Esophagus squamous epithelium (tissue), 5 donors: ENCODE measurements around the gene METTL22. TPM values are rescaled to one million over a fixed set of nuclear protein-coding genes. Genes with fewer than 3 reads are reported as not detected.
A peak's percentile ranks its signal among the peaks of the same experiment; 100 is the strongest.

Experiments
- DNase-seq: peaks from one replicate; lab custom pipeline; 2025; lab: John Stamatoyannopoulos, UW
- H3K27ac ChIP-seq, 4 donors: fragments of 200-600 bp; sonication (generic); one replicate each; pipeline ENCODE4 v1.5.1; 2016 to 2019; ENCODE audit warnings: mild to moderate bottlenecking in 1 of 4
- H3K27me3 ChIP-seq, 4 donors: fragments of 200-600 bp; sonication (generic); 1 replicate in 3 of 4; 2 replicates in 1 of 4; pipeline versions ENCODE4 v1.5.1 to v1.6.0; 2017 to 2021; ENCODE audit warnings: antibody characterized with exemption in 1 of 4
- H3K36me3 ChIP-seq, 3 donors: fragments of 200-600 bp; sonication (generic); one replicate each; pipeline ENCODE4 v1.5.1; 2016 to 2019
- H3K4me1 ChIP-seq, 3 donors: fragments of 200-600 bp; sonication (generic); one replicate each; pipeline ENCODE4 v1.5.1; 2017 to 2019
- H3K4me3 ChIP-seq, 4 donors: fragments of 200-600 bp; sonication (generic); 1 replicate in 3 of 4; 2 replicates in 1 of 4; pipeline ENCODE4 v1.5.1; 2016 to 2019; ENCODE audit warnings: mild to moderate bottlenecking in 2 of 4, moderate library complexity in 1 of 4
- H3K9me3 ChIP-seq, 3 donors: fragments of 200-600 bp; sonication (generic); one replicate each; pipeline ENCODE4 v1.5.1; 2016 to 2019
- CTCF ChIP-seq, 6 experiments: fragments of 450-650 bp in 4 of 6; fragments of 200-600 bp in 2 of 6; sonication (generic) in 2 of 6; IDR thresholded peaks; one replicate each; pipeline ENCODE4 v1.5.1; 2016 to 2019; ENCODE audit warnings: antibody characterized with exemption in 6 of 6, mild to moderate bottlenecking in 4 of 6, moderate library complexity in 4 of 6
- POLR2A ChIP-seq, 4 donors: fragments of 450-650 bp; IDR thresholded peaks; one replicate each; pipeline ENCODE4 v1.6.1; 2017; ENCODE audit warnings: antibody characterized with exemption in 4 of 4, mild to moderate bottlenecking in 4 of 4, moderate library complexity in 3 of 4
- WGBS, 2 donors: methylation state at CpG; one replicate each; pipeline ENCODE4 v1.1.5; 2018; 5-methylcytosine and 5-hydroxymethylcytosine counted together
- intact Hi-C: fragments of 100-400 bp; cut with DNase I; formaldehyde crosslinking; loops from one replicate; pipeline ENCODE4 v1.15.0; 2022
- total RNA-seq, 4 donors: library from RNA; depleted of rRNA; stranded (reverse); fragments of >200 nt; gene quantifications; one replicate each; pipeline ENCODE4 v1.1.0, GENCODE V29; 2016
- donor health status: DM: yes; HTN: yes; CAD: no.

Gene METTL22
- total RNA-seq, 4 donors from 2014 or later, result 4.9 to 28.4 (median 13.0) TPM

GRCh38 chr16:8634991-8635736, 13.7 kb downstream of the METTL22 start:
- H3K36me3 ChIP-seq, result peaks cover 22 to 100% (median 44%) of the 10 kb centered on the region in 3 donors
- 82 to 91% methylated on average over 12 to 16 of the region's 18 CpGs for WGBS, 2 donors
- DNase-seq, result no peak
- TF ChIP-seq CTCF (IDR thresholded peaks at IDR 0.05), result peak in 1 of 6 experiments; percentile 32
- TF ChIP-seq POLR2A (IDR thresholded peaks at IDR 0.05), result no peak
- H3K27ac ChIP-seq, result no peak overlapping the region
- H3K4me1 ChIP-seq, result no peaks in the 10 kb centered on the region
- no peak overlapping the region for H3K4me3 ChIP-seq
- no peaks in the 10 kb centered on the region for H3K27me3 ChIP-seq
- H3K9me3 ChIP-seq, result no peaks in the 10 kb centered on the region
- intact Hi-C loops, result no loop called here

- peaks cover 40 to 95% (median 62%) of the 10 kb centered on the region in 3 donors for H3K36me3 ChIP-seq
- no peaks in the 10 kb centered on the region for H3K27me3 ChIP-seq
- no peak for TF ChIP-seq POLR2A (IDR thresholded peaks at IDR 0.05)
- no peak for TF ChIP-seq CTCF (IDR thresholded peaks at IDR 0.05)
- intact Hi-C loops, result no loop called here
- WGBS, 2 donors, result 88 to 94% methylated on average over 9 to 11 of the region's 13 CpGs
- H3K4me3 ChIP-seq, result no peak overlapping the region
- DNase-seq, result no peak
- no peak overlapping the region for H3K27ac ChIP-seq
- no peaks in the 10 kb centered on the region for H3K9me3 ChIP-seq
- H3K4me1 ChIP-seq, result no peaks in the 10 kb centered on the region
Measured at GRCh38 chr16:8639694-8640093, 18.2 kb downstream of the METTL22 start.

- no peak for TF ChIP-seq CTCF (IDR thresholded peaks at IDR 0.05)
- no peak for TF ChIP-seq POLR2A (IDR thresholded peaks at IDR 0.05)
- H3K4me1 ChIP-seq, result peaks cover 0 to 13% (median 0%) of the 10 kb centered on the region in 3 donors
- intact Hi-C loops, result no loop called here
- peaks cover 38 to 94% (median 59%) of the 10 kb centered on the region in 3 donors for H3K36me3 ChIP-seq
- no peak for DNase-seq
- H3K27me3 ChIP-seq, result no peaks in the 10 kb centered on the region
- 62 to 68% methylated on average over 4 of the region's 9 CpGs for WGBS, 2 donors
- H3K9me3 ChIP-seq, result no peaks in the 10 kb centered on the region
- H3K27ac ChIP-seq, result no peak overlapping the region
- no peak overlapping the region for H3K4me3 ChIP-seq
Measured at GRCh38 chr16:8641671-8642070, 20.2 kb downstream of the METTL22 start.

- Histone ChIP-seq H3K9me3 (no peaks in the 10 kb centered on the region), H3K27me3 (no peaks in the 10 kb centered on the region), H3K27ac (no peak overlapping the region), H3K4me3 (no peak overlapping the region), H3K4me1 (peaks cover 0 to 13% (median 0%) of the 10 kb centered on the region in 3 donors), H3K36me3 (peaks cover 42 to 94% (median 59%) of the 10 kb centered on the region in 3 donors)
- DNase-seq, result no peak
- intact Hi-C loops, result no loop called here
- 81 to 90% methylated on average over 16 of the region's 16 CpGs for WGBS, 2 donors
- TF ChIP-seq CTCF (IDR thresholded peaks at IDR 0.05), result no peak
- no peak for TF ChIP-seq POLR2A (IDR thresholded peaks at IDR 0.05)
Measured at GRCh38 chr16:8642146-8642545, 20.6 kb downstream of the METTL22 start.
